ENCODE measurements around the gene NPFF.

Gene NPFF

DNA sequence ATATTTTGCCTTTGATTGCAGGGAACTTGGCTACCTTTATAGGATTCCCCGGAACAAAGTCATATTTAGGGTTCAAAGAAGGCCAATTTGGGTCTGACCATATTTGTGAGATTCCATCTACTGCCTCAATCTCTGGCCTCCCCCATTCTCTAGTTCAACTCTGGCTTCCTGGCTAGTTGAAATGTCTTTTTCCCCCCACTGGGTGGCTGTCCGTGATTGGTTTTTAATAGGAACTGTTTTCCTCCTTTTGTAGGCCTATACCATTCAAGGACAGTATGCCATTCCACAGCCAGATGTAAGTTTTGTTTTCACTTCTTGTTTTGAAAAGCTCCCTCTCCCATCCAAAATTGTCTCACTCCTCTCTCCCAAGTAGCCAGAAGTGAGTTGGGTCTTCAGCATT, 41.6 kb downstream of the NPFF start:
- no peak overlapping the region for H3K4me3 ChIP-seq (ENCODE audit: low read length)
- TF ChIP-seq ZNF274 (IDR thresholded peaks at IDR 0.05; ENCODE audit: low read depth, low read length), result no peak

DNA sequence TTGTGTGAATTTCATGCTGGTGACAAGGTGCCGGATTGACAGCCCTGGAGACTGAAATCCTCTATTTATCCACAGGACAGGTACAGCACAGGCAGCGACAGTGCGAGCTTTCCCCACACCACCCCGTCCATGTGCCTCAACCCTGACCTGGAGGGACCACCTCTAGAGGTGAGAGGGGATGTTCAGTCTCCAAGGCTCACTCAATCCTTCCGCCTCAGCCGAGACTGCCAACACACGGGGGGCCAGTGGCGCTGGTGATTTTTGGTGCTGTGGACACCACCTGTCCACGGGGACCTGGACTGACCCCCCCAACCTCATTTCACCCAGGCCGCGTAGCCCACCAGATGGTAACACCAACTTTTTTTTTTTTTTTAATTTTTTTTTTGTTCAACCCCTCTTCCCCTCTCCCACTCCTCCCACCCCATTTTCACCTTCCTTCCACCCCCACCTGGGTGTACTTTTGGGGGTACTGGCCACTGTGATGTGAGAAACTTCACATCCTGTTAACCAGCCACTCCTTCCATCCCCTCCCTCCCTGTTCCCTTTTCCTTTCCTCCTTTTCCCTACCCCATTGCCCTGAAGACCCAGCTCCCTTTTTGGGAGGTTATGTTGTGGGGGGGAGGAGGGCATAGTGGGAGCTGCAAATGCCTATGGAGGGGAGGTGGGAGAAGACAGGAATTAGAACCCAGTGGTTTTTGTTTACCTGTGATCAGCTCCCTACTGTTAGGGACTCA, 42.4 kb downstream of the NPFF start:
- no peak overlapping the region for H3K4me3 ChIP-seq (ENCODE audit: low read length)
- TF ChIP-seq ZNF274 (IDR thresholded peaks at IDR 0.05; ENCODE audit: low read depth, low read length), result no peak

DNA sequence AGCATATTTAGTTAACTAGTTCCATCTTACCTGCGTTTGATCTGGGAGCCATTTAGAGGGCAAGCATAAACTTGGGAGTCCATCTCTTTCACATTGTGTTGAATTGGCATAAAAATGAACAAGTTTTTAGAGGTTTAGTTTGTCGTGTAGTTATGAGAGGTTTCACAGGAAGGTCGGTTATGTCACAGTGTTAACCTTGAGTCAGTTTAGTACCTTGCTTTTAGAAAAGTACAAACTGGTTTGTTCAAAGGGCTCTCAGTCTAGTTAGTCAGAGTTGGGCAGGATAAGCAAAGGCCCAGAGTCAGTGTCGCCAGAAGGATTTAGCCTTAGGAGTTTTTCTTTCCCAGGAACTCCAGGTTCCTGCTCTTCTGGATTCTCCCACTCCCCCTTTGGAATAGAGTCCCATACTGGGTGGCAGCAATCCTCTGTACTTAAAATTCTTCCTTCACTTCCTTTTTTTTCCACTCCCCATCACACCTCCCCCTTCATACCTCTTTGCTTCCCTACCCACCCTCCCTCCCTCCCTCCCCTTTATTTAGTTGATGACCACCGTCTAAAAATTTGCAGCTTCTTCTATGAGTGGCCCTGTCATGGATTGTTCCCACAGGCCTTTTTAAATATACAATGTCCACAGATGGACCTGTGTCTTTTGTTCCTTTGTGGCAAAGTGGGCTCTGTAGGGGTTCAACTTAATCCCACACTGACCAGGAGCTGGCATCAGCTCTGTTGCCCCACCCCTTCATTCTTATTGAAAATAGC, 43.3 kb downstream of the NPFF start:
- TF ChIP-seq ZNF274 (IDR thresholded peaks at IDR 0.05; ENCODE audit: low read depth, low read length), result no peak
- no peak overlapping the region for H3K4me3 ChIP-seq (ENCODE audit: low read length)

- no peak for TF ChIP-seq ZNF274 (IDR thresholded peaks at IDR 0.05; ENCODE audit: low read depth, low read length)
- no peak overlapping the region for H3K4me3 ChIP-seq (ENCODE audit: low read length)
Measured at GRCh38 chr12:53462935-53463334, 44.3 kb downstream of the NPFF start.

DNA sequence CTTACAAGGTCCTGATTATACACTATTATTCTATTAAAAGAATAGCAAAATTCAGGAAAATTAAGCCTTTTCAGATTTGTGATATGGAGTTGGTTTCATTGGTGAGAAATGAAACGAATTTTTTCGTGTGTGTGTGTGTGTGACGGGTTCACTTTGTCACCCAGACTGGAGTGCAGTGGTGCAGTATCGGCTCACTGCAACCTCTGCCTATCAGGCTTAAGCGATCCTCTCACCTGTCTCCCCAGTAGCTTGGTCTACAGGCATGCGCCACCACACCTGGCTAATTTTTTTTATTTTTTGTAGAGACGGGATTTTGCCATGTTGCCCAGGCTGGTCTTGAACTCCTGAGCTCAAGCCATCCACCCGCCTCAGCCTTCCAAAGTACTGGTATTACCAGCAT, 45.7 kb downstream of the NPFF start:
- H3K4me3 ChIP-seq (ENCODE audit: low read length), result no peak overlapping the region
- TF ChIP-seq ZNF274 (IDR thresholded peaks at IDR 0.05; ENCODE audit: low read depth, low read length), result no peak

GRCh38 chr12:53461059-53461458, 46.2 kb downstream of the NPFF start:
- no peak for TF ChIP-seq ZNF274 (IDR thresholded peaks at IDR 0.05; ENCODE audit: low read depth, low read length)
- no peak overlapping the region for H3K4me3 ChIP-seq (ENCODE audit: low read length)

DNA sequence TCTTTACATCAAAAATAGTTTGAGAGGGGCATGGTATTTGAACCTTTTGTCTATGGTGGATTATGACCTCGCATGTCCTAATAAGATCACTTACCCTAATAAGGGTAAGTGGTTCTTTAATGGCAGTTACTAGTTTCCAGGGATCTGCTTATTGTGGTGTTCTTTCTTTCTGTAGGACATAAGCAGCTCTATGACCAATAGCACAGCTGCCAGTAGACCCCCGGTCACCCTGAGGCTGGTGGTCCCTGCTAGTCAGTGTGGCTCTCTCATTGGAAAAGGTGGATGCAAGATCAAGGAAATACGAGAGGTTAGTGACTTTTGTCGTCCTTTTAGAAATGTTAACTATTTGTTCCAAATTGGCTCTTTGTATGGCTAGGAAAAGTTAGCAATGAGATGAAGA, 48.2 kb downstream of the NPFF start:
- TF ChIP-seq ZNF274 (IDR thresholded peaks at IDR 0.05; ENCODE audit: low read depth, low read length), result no peak
- H3K4me3 ChIP-seq (ENCODE audit: low read length), result no peak overlapping the region

All from GM08714 (cell line).